Vagina (tissue), 2 donors: ENCODE measurements around the gene ATP8A2.

Experiments
- CTCF ChIP-seq, 3 experiments: fragments of 450-650 bp in 2 of 3; fragments of 200-600 bp in 1 of 3; sonication (generic) in 1 of 3; IDR thresholded peaks; one replicate each; pipeline ENCODE4 v1.5.1; 2017 to 2019; ENCODE audit warnings: antibody characterized with exemption in 3 of 3, mild to moderate bottlenecking in 2 of 3, moderate library complexity in 2 of 3
- POLR2A ChIP-seq, 2 donors: fragments of 450-650 bp; IDR thresholded peaks; one replicate each; pipeline ENCODE4 v1.6.1; 2017; ENCODE audit warnings: antibody characterized with exemption in 2 of 2, mild to moderate bottlenecking in 2 of 2, moderate library complexity in 2 of 2
- POLR2AphosphoS5 ChIP-seq, 2 donors: sonication (generic); formaldehyde crosslinking; IDR thresholded peaks; one replicate each; pipeline ENCODE4 v1.9.0; 2017; ENCODE audit warnings: antibody characterized with exemption in 2 of 2, mild to moderate bottlenecking in 2 of 2, low read depth in 1 of 2; ENCODE audit not compliant: insufficient read depth in 1 of 2

DNA sequence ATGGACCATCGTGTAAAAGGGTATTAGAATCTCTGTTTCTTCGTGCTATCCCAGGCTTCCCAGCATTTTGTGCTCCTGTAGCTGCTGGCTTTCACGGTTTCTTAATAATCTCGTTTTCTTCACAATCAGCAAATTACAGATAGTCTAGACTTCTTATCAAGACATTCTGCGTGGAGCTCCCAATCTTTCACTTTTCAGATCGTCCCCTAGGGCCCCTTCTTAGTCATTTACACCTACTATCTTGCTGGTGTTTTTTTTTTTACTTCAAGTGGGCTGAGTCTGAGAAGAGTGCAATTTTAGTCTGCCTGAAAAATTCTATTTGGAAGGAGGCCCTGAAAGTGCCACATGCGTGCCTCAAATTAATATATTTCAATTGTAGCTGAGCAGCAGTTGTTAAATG, 404.9 kb downstream of the ATP8A2 start:
- no peak for TF ChIP-seq CTCF (IDR thresholded peaks at IDR 0.05)
- TF ChIP-seq POLR2A (IDR thresholded peaks at IDR 0.05), result no peak
- no peak for TF ChIP-seq POLR2AphosphoS5 (IDR thresholded peaks at IDR 0.05; ENCODE audit: insufficient read depth in 1 of 2, low read depth in 1 of 2)
